DND-41 (cell line): ENCODE results near the gene OVAAL.
A peak's percentile ranks its signal among the peaks of the same experiment; 100 is the strongest.

Experiments
- ATAC-seq: fragments of 200-7000 bp; cut with Tn5 transposase; 3 replicates; pipeline ENCODE4 v1.9.1; 2021; ENCODE audit warnings: low read depth; ENCODE audit not compliant: insufficient read depth
- DNase-seq: peaks from one replicate; pipeline ENCODE4 v3.0.0-alpha.2; 2020
- H2AFZ ChIP-seq: 2 replicates; pipeline ENCODE4 v1.6.0; 2012; ENCODE audit warnings: low read depth, low read length
- H3K27ac ChIP-seq: 2 replicates; pipeline ENCODE4 v1.5.1; 2012; ENCODE audit warnings: low read length, inconsistent platforms
- H3K27me3 ChIP-seq: fragments of 200-600 bp; sonication (generic); 2 replicates; pipeline ENCODE4 v1.6.0; 2012; ENCODE audit warnings: low read length, mild to moderate bottlenecking, inconsistent platforms; ENCODE audit not compliant: insufficient read depth, poor library complexity
- H3K36me3 ChIP-seq: 2 replicates; pipeline ENCODE4 v1.5.1; 2012; ENCODE audit warnings: low read length, inconsistent platforms; ENCODE audit not compliant: insufficient read depth
- H3K4me1 ChIP-seq: 2 replicates; pipeline ENCODE4 v1.5.1; 2012; ENCODE audit warnings: mild to moderate bottlenecking, low read length; ENCODE audit not compliant: insufficient read depth
- H3K4me2 ChIP-seq: 2 replicates; pipeline ENCODE4 v1.6.0; 2012; ENCODE audit warnings: mild to moderate bottlenecking, moderate library complexity, low read length, inconsistent platforms; ENCODE audit not compliant: insufficient read depth
- H3K4me3 ChIP-seq, 2 experiments: fragments of 200-600 bp in 1 of 2; shearing (Covaris generic) in 1 of 2; 2 replicates each; pipeline ENCODE4 v1.5.1; 2012 to 2016; ENCODE audit warnings: inconsistent platforms in 2 of 2, low read length in 2 of 2, mild to moderate bottlenecking in 2 of 2, low read depth in 1 of 2, moderate library complexity in 1 of 2
- H3K79me2 ChIP-seq: 2 replicates; pipeline ENCODE4 v1.6.0; 2012; ENCODE audit warnings: low read length, inconsistent platforms; ENCODE audit not compliant: insufficient read depth
- H3K9ac ChIP-seq: 2 replicates; pipeline ENCODE4 v1.6.0; 2012; ENCODE audit warnings: low read depth, mild to moderate bottlenecking, inconsistent platforms, low read length, moderate library complexity
- H3K9me3 ChIP-seq: 2 replicates; pipeline ENCODE4 v1.5.1; 2012; ENCODE audit warnings: low read length, moderate library complexity, mild to moderate bottlenecking, inconsistent platforms; ENCODE audit not compliant: insufficient read depth, severe bottlenecking
- H4K20me1 ChIP-seq: 2 replicates; pipeline ENCODE4 v1.6.0; 2012; ENCODE audit warnings: low read length; ENCODE audit not compliant: insufficient read depth
- EZH2 ChIP-seq: IDR thresholded peaks from 3 replicates; pipeline ENCODE4 v1.6.1; 2012; ENCODE audit warnings: borderline replicate concordance, low read depth, mild to moderate bottlenecking, moderate library complexity, low read length, inconsistent platforms; ENCODE audit not compliant: severe bottlenecking
- TF ChIP-seq, protein P1 (sequence below): IDR thresholded peaks from 2 replicates; pipeline ENCODE4 v1.5.1; 2012; ENCODE audit warnings: borderline replicate concordance, low read length, moderate library complexity, mild to moderate bottlenecking; ENCODE audit not compliant: poor library complexity, severe bottlenecking; ENCODE audit errors: extremely low read depth

The OVAAL gene

DNA sequence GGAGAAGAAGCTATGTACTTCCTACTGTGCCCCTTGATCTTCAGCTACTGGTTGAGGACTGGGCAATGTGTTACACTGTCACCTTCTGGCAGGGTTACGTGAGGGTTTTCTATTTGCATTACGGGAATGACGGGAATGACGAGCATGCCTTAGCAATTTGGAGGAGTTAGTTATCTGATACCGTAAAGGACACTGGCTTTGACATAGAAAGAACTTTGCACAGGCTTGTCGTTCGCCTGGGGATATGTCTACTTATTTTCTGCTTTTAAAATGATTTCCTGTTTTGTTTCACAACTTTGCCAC, 36.6 kb upstream of the OVAAL start:
- ATAC-seq (no peak), DNase-seq (no peak)
- Histone ChIP-seq H3K36me3 (no peaks in the 10 kb centered on the region), H3K4me2 (no peak overlapping the region), H3K4me1 (no peaks in the 10 kb centered on the region), H3K79me2 (no peaks in the 10 kb centered on the region), H3K9ac (no peak overlapping the region), H3K27me3 (no peaks in the 10 kb centered on the region), H4K20me1 (no peaks in the 10 kb centered on the region), H3K4me3 (no peak overlapping the region), H3K9me3 (no peaks in the 10 kb centered on the region), H3K27ac (no peak overlapping the region), H2AFZ (no peak overlapping the region)
- TF ChIP-seq, protein P1, sequence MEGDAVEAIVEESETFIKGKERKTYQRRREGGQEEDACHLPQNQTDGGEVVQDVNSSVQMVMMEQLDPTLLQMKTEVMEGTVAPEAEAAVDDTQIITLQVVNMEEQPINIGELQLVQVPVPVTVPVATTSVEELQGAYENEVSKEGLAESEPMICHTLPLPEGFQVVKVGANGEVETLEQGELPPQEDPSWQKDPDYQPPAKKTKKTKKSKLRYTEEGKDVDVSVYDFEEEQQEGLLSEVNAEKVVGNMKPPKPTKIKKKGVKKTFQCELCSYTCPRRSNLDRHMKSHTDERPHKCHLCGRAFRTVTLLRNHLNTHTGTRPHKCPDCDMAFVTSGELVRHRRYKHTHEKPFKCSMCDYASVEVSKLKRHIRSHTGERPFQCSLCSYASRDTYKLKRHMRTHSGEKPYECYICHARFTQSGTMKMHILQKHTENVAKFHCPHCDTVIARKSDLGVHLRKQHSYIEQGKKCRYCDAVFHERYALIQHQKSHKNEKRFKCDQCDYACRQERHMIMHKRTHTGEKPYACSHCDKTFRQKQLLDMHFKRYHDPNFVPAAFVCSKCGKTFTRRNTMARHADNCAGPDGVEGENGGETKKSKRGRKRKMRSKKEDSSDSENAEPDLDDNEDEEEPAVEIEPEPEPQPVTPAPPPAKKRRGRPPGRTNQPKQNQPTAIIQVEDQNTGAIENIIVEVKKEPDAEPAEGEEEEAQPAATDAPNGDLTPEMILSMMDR: no peak
- no peak for TF ChIP-seq EZH2

DNA sequence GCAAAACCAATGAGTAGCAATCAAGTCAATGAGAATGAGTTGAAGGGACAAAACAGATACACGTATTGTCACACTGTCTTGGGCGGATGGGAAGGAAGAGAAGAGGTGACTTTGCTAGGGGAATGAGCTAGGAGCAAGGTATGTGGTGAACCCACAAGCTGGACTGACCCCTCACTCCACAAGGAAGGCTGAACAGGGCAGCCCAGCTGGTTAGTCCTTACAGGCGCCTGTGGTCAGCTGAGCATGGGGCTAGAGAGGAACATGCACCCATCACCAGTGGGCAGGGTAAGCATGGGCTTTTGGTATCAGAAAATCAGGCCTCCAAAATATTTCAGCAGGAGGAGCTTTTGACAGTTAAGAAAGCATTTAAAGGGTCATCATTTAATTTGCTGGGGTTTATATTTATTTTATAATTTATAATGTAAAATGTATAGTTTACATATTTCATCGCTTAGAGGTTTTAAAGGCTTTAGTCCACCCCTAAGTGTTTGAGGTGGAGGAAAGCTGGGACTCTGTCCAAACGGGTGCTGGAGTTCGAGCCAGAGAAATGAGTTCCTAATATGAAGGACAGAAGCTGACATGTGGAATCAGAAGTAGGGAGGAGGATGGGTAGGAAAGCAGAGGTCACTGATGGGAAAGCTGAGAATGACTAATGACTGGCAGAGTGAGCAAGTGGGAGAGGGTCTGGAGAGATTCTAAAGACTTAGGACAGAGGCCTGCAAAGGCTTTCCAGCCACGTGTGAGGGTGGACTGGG, 34.4 kb upstream of the OVAAL start:
- DNase-seq (no peak), ATAC-seq (no peak)
- H3K27me3 ChIP-seq: no peaks in the 10 kb centered on the region
- H3K9ac ChIP-seq: no peak overlapping the region
- no peaks in the 10 kb centered on the region for H3K36me3 ChIP-seq
- no peak overlapping the region for H3K4me2 ChIP-seq
- no peak overlapping the region for H2AFZ ChIP-seq
- TF ChIP-seq EZH2: no peak
- TF ChIP-seq, protein P1: no peak
- no peak overlapping the region for H3K27ac ChIP-seq
- no peaks in the 10 kb centered on the region for H3K9me3 ChIP-seq
- H4K20me1 ChIP-seq: no peaks in the 10 kb centered on the region
- no peak overlapping the region for H3K4me3 ChIP-seq
- H3K79me2 ChIP-seq: no peaks in the 10 kb centered on the region
- H3K4me1 ChIP-seq: no peaks in the 10 kb centered on the region

DNA sequence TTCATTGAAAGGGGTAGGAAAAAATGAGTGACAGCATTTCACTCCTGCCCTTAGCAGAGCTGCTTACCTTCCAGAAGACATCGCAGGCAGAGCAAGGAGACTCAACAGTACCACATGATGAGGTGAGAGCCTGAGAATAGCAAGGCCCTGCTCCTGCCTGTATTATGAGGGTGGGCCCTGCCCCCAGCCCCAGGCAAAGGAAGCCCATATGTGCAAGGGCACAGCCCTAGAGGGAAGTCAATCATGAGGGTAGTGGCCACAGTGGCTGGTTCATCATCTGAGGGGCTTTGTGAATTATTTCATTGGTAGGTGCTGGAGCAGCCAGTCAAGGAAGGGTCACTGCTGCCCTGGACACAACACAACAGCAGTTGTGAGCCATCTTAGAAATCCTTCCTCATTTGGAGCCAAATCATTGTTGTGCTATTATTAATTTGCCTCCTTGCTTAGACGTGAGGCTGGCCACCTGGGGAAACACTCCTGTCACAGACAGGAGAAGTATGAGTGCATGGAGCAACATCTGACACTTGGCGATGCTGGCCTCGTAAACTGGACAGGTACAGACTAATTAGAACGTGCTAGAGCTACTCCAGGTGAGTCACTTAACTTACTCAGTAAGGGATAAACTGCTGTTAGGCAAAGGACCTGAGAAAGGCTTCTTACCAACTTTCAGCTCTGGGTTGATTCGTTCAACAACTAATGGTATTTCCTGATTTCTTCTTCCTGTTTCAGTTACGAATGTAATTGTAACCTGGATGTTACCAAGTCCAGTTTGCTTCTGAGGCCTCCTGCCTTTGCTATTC, 33.6 kb upstream of the OVAAL start:
- no peak overlapping the region for H3K4me2 ChIP-seq
- 0 out of 2 replicates have a peak overlapping the region, but pooled peaks have one; percentile 1 for H2AFZ ChIP-seq
- H3K36me3 ChIP-seq: no peaks in the 10 kb centered on the region

More for the DNA sequence above, 33.6 kb upstream of the OVAAL start:
- no peak overlapping the region for H3K4me3 ChIP-seq
- no peak for ATAC-seq
- no peak for DNase-seq
- no peaks in the 10 kb centered on the region for H3K9me3 ChIP-seq
- no peaks in the 10 kb centered on the region for H3K79me2 ChIP-seq
- H3K27ac ChIP-seq: no peak overlapping the region
- TF ChIP-seq, protein P1: no peak
- TF ChIP-seq EZH2: no peak
- H3K9ac ChIP-seq: no peak overlapping the region
- no peaks in the 10 kb centered on the region for H4K20me1 ChIP-seq
- H3K27me3 ChIP-seq: no peaks in the 10 kb centered on the region
- no peaks in the 10 kb centered on the region for H3K4me1 ChIP-seq
